Thoracic aorta (tissue), 2 donors: Measurements from ENCODE around the gene IGFL2. TPM values are rescaled to one million over a fixed set of nuclear protein-coding genes. Genes with fewer than 3 reads are reported as not detected.
"Not testable (repeated sequence)": the region's sequence is repeated elsewhere in the genome, so short reads cannot be mapped to it uniquely, and the experiment has no call there.

Experiments used
- ATAC-seq: fragments of 150-250 bp; one replicate; pipeline ENCODE4 v1.8.0; 2017; ENCODE audit warnings: low read depth; ENCODE audit not compliant: insufficient number of reproducible peaks, low FRiP score
- DNase-seq: peaks from one replicate; pipeline ENCODE4 v3.0.0-alpha.2; 2020; ENCODE audit warnings: low spot score
- H3K27ac ChIP-seq, 2 donors: fragments of 200-600 bp; sonication (generic); 1 replicate in 1 of 2; 2 replicates in 1 of 2; pipeline ENCODE4 v1.5.1; 2016; ENCODE audit warnings: mild to moderate bottlenecking in 2 of 2, moderate library complexity in 2 of 2
- H3K27me3 ChIP-seq: fragments of 200-600 bp; sonication (generic); replicated peaks from 2 replicates; pipeline ENCODE4 v1.6.0; 2016; ENCODE audit warnings: mild to moderate bottlenecking; ENCODE audit not compliant: insufficient read depth
- H3K36me3 ChIP-seq: fragments of 200-600 bp; sonication (generic); one replicate; pipeline ENCODE4 v1.5.1; 2016
- H3K4me1 ChIP-seq, 2 donors: fragments of 200-600 bp; sonication (generic); 1 replicate in 1 of 2; 2 replicates in 1 of 2; pipeline versions ENCODE4 v1.5.1 to v1.6.0; 2016; ENCODE audit warnings: low read depth in 2 of 2, mild to moderate bottlenecking in 1 of 2; ENCODE audit not compliant: control insufficient read depth in 1 of 2
- H3K4me3 ChIP-seq: fragments of 200-600 bp; sonication (generic); 2 replicates; pipeline ENCODE4 v1.5.1; 2016; ENCODE audit warnings: mild to moderate bottlenecking
- H3K9me3 ChIP-seq: fragments of 200-600 bp; sonication (generic); 2 replicates; pipeline ENCODE4 v1.5.1; 2016
- CTCF ChIP-seq: fragments of 200-600 bp; sonication (generic); IDR thresholded peaks from one replicate; pipeline ENCODE4 v1.5.1; 2019; ENCODE audit warnings: antibody characterized with exemption
- total RNA-seq, 2 donors: library from RNA; depleted of rRNA; stranded (reverse); fragments of >200 nt; gene quantifications; one replicate each; pipeline versions ENCODE4 v1.1.0 to v1.2.3, GENCODE V29; 2016

IGFL2 gene
- total RNA-seq: under 1 TPM; 0.54 to 0.85 TPM

DNA sequence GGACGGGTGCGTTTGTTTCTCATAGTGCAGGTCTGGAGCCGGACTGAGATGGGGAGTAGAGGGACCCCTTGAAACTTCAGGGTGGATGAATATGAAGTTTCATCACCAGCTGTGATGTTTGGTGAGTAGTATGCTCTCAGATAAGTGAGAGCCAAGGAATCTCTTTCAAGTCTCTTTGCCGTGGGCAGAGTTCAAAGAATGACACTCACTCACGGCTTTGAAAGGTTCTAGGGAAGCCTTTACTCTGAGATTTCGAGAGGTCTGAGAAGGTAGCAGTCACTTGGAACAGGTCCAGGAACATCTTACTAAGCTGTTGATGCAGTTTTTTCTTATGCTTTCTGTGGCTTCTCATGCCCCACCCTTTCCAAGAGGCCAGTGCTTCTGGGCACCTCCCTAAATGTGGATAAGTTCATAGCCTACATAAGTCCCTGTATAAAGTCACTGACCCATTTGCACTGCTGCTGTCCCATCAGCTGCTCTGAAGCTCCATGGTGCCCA is at the start of gene IGFL2:
TSS of gene IGFL2 (plus strand) at position 448 of the 498 bp plus-strand sequence. CDS start at position 489, 41 bp downstream.
- no peak for ATAC-seq
- H3K4me1 ChIP-seq: no peaks in the 10 kb centered on the region
- no peak within 1 kb of the TSS for H3K27ac ChIP-seq
- no peak for DNase-seq
- no peaks in the 10 kb centered on the region for H3K9me3 ChIP-seq
- H3K36me3 ChIP-seq: no peaks in the 10 kb centered on the region
- no peak for TF ChIP-seq CTCF
- peaks cover 4% of the 10 kb centered on the region for H3K27me3 ChIP-seq
- H3K4me3 ChIP-seq: no peak within 1 kb of the TSS

DNA sequence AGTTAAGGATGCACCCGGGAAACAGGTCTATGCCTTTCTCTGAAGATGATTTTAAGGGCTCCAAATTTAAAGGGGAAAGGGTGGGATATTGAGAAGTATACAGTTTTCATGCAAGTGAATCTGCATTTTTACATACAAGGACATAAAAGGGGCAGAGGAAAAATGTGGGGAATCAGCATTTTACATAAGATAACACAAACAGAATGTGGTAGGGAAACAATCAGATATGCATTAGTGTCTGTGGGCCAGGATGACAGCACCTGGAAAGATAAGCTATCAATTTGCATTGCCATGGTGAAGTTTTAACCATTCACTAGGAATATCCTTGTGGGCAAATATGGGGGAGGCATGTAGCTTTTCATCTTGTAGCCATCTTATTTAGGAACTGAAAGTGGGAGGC is 47.7 kb upstream of the IGFL2 start:
- no peak overlapping the region for H3K27ac ChIP-seq
- peaks cover 12% of the 10 kb centered on the region for H3K9me3 ChIP-seq
- no peaks in the 10 kb centered on the region for H3K27me3 ChIP-seq
- no peaks in the 10 kb centered on the region for H3K36me3 ChIP-seq
- ATAC-seq (no peak), DNase-seq (no peak)
- no peak for TF ChIP-seq CTCF
- H3K4me1 ChIP-seq: no peaks in the 10 kb centered on the region
- no peak overlapping the region for H3K4me3 ChIP-seq

DNA sequence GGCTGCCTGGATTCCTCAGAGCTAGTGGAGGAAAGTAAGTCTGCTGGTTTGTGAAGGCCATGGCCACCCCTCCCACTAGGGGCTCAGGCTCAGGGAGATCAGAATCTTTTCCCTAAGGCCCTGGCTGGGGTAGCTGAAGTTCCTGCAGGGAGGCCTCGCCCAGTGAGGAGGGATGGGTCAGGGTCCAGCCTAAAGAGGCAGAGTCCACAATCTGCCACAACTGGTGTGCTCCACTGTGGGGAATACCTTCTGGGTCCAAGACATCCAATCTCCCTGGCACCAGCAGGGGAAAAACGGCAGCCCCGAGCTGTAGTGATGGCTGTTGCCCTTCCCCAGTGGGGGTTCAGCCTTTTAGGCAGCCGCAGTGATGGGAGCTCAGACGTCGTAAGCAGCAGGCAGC is 46.7 kb upstream of the IGFL2 start:
- Histone ChIP-seq H3K27ac (no peak overlapping the region), H3K4me1 (no peaks in the 10 kb centered on the region), H3K9me3 (peaks cover 15% of the 10 kb centered on the region), H3K27me3 (no peaks in the 10 kb centered on the region), H3K36me3 (no peaks in the 10 kb centered on the region), H3K4me3 (no peak overlapping the region)
- ATAC-seq: no peak
- no peak for TF ChIP-seq CTCF
- DNase-seq: no peak

DNA sequence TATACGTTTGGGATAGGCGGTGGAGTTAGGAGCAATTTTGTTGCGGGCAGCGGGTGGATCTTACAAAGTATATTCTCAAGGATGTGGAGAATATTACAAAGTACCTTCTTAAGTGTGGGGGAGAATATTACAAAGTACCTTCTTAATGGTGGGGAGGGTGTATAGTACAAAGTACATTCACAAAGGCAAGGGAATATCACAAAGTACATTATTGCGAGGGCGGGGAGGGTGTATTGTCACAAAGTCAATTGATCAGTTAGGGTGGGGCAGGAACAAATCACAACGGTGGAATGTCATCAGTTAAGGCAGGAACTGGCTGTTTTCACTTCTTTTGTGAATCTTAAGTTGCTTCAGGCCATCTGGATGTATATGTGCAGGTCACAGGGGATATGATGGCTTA is 45.7 kb upstream of the IGFL2 start:
- not testable (repeated sequence) for ATAC-seq, H3K27me3 ChIP-seq, H3K4me3 ChIP-seq, H3K4me1 ChIP-seq, H3K36me3 ChIP-seq, H3K27ac ChIP-seq, DNase-seq
- H3K9me3 ChIP-seq: peaks cover 14% of the 10 kb centered on the region

GRCh38 chr19:46107371-46107770 is 40.7 kb upstream of the IGFL2 start:
- TF ChIP-seq CTCF: no peak
- H3K27me3 ChIP-seq: no peaks in the 10 kb centered on the region
- H3K27ac ChIP-seq: no peak overlapping the region
- peaks cover 6% of the 10 kb centered on the region for H3K9me3 ChIP-seq
- no peaks in the 10 kb centered on the region for H3K4me1 ChIP-seq
- H3K36me3 ChIP-seq: no peaks in the 10 kb centered on the region
- no peak overlapping the region for H3K4me3 ChIP-seq
- ATAC-seq (no peak), DNase-seq (no peak)

GRCh38 chr19:46109876-46110275 is 38.2 kb upstream of the IGFL2 start:
- Histone ChIP-seq H3K4me1 (no peaks in the 10 kb centered on the region), H3K27ac (no peak overlapping the region), H3K36me3 (no peaks in the 10 kb centered on the region), H3K27me3 (no peaks in the 10 kb centered on the region), H3K9me3 (peaks cover 6% of the 10 kb centered on the region), H3K4me3 (no peak overlapping the region)
- ATAC-seq (no peak), DNase-seq (no peak)
- TF ChIP-seq CTCF: no peak
